NCI-H748 (cell line): ENCODE data around the gene RCCD1.

ENCODE experiments used
- DNase-seq: peaks from one replicate; lab custom pipeline; 2025; ENCODE audit not compliant: unreplicated experiment; lab: John Stamatoyannopoulos, UW

Gene RCCD1

GRCh38 chr15:91001209-91001608, 46.5 kb downstream of the RCCD1 start:
- DNase-seq, result no peak

DNA sequence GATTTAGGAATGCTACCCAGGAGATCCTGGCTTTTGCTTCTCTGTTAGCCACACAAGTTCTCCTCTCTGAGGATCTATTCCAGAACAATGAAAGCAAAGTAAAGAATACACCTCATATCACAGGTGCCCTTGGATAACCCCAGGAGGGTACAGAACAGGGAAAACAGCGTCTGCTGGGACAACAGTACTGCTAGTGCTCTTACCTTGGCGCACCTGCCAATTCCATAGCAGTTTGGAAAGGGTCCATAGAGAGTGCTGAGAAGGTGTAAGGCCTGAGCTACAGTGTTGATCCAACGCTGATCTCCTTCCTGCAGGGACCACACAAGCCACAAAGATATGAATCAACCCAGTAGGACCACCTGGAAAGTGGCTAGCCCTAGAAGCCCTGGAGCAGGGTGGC, 52.6 kb downstream of the RCCD1 start:
- no peak for DNase-seq
